ENCODE measurements around the gene DLG2. TPM values are rescaled to one million over a fixed set of nuclear protein-coding genes. Genes with fewer than 3 reads are reported as not detected.

The DLG2 gene
- total RNA-seq, 1 donor from 2014 or later, result 2.1 TPM

DNA sequence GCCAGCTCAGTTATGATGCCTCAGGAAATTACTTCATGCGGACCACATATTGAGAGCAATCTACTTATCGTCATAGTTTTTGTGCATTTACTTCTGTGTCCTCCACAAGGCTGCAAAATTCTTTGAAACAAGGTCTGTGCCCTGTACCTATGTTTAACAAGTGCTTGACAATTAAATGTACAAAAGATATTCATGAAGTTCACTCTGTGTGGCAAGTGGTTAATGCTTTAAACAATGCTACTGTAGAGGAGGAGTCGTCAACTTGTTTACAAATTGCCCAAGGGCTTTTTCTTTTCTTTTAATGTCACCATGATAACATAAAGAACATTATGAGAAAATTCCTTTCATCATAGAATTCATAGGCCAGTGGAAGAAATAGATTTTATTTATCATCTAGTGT, 1469.5 kb downstream of the DLG2 start:
- H3K4me1 Mint-ChIP-seq (ENCODE audit: low read depth), result no peaks in the 10 kb centered on the region
- H3K4me3 Mint-ChIP-seq, result no peak overlapping the region
- H3K27me3 Mint-ChIP-seq (ENCODE audit: insufficient read depth), result no peaks in the 10 kb centered on the region
- intact Hi-C loops (cut with micrococcal nuclease), result no loop called here
- H3K27ac Mint-ChIP-seq, result no peak overlapping the region
- DNase-seq (ENCODE audit: low spot score), result no peak
- no peaks in the 10 kb centered on the region for H3K36me3 Mint-ChIP-seq (ENCODE audit: low read depth)
- peaks cover 4% of the 10 kb centered on the region for H3K9me3 Mint-ChIP-seq

DNA sequence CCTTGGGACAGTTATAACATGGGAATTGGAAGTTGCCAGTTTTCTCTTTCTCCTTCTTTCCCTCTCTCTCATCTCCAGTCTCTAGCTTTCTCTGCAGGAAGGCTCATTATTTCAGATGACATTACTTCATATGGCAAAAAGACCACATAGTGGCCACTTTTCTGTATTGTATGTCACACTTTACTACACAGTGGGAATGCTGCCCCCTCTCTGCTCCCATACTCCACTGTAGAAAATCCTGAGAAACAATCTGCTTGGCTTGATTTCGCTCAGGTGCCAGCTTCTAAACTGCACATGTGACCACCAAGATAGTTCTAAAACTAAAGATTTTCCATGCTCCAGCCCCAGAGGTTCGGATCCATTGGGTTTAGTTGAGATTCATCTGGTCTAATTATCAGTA, 1480.3 kb downstream of the DLG2 start:
- intact Hi-C loops (cut with micrococcal nuclease), result no loop called here
- H3K27me3 Mint-ChIP-seq (ENCODE audit: insufficient read depth), result no peaks in the 10 kb centered on the region
- peaks cover 6% of the 10 kb centered on the region for H3K9me3 Mint-ChIP-seq
- H3K4me1 Mint-ChIP-seq (ENCODE audit: low read depth), result no peaks in the 10 kb centered on the region
- no peak for DNase-seq (ENCODE audit: low spot score)
- H3K4me3 Mint-ChIP-seq, result no peak overlapping the region
- H3K36me3 Mint-ChIP-seq (ENCODE audit: low read depth), result no peaks in the 10 kb centered on the region
- no peak overlapping the region for H3K27ac Mint-ChIP-seq

DNA sequence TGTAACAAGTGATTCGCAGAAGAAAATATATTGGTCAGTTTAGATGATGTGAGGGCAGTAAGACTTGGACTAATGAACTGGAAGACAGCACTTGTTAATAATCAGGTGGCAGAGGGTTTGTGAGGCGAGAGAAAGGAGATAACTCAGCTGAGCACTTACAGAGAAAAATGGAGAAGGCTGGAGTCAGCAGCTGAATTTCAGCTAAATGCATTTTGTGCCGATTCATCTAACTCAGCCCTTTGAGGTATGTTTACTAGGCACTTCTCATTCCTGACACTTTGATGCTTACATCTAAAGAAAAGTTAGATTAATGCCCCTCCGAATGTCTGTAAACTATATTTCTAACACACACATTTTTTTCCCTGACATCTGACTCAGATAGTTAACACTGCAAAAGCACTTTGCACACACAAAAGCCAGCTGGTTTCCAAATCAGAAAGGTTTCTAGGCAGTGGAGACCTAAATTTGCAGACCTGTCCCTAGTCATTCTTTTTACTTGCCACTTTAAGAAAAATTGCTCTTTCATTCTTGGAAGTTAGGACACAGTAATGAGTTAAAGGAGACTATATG, 1481.4 kb downstream of the DLG2 start:
- Mint-ChIP-seq H3K27me3 (ENCODE audit: insufficient read depth) (no peaks in the 10 kb centered on the region), H3K27ac (no peak overlapping the region), H3K4me1 (ENCODE audit: low read depth) (no peaks in the 10 kb centered on the region), H3K9me3 (peaks cover 6% of the 10 kb centered on the region), H3K36me3 (ENCODE audit: low read depth) (no peaks in the 10 kb centered on the region), H3K4me3 (no peak overlapping the region)
- DNase-seq (ENCODE audit: low spot score), result no peak
- intact Hi-C loops (cut with micrococcal nuclease), result no loop called here

DNA sequence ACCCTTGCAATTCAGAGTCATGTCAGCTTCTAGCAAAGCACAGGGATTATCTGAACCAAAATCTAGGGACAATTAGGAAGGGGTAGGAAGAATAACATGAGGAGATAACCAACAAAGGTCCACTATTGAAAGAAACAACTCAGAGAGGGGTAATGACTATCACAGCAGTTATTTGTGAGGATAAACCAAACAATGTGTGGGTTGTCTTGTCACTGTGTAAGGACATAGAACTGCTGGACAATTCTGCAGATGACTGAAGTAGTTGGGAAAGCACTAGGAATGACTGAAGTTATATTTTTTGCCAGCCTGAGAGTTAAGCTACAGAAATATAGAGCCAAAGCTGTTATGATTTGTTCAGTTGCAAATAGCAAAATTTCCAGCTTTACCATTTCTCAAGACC, 1482.6 kb downstream of the DLG2 start:
- intact Hi-C loops (cut with micrococcal nuclease), result no loop called here
- H3K4me3 Mint-ChIP-seq, result no peak overlapping the region
- H3K27ac Mint-ChIP-seq, result no peak overlapping the region
- H3K4me1 Mint-ChIP-seq (ENCODE audit: low read depth), result no peaks in the 10 kb centered on the region
- no peaks in the 10 kb centered on the region for H3K27me3 Mint-ChIP-seq (ENCODE audit: insufficient read depth)
- no peak for DNase-seq (ENCODE audit: low spot score)
- H3K9me3 Mint-ChIP-seq, result peaks cover 6% of the 10 kb centered on the region
- H3K36me3 Mint-ChIP-seq (ENCODE audit: low read depth), result no peaks in the 10 kb centered on the region

DNA sequence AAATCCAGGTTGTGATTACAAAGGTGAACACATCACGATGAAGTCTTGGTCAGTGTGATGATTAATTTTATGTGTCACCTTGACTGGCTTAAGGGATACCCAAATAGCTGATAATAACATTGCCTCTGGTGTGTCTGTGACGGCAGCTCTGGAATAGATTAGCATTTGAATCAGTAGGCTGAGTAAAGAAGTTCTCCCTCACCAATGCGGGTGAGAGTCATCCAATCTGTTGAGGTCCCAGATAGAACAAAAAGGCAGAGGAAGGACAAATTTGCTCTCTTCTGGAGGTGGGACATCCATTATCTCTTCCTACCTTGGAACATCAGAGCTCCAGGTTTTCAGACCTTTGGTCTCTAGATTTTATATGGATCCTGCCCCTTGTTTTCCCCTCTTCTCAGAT, 1484.7 kb downstream of the DLG2 start:
- intact Hi-C loops (cut with micrococcal nuclease), result no loop called here
- H3K9me3 Mint-ChIP-seq, result peaks cover 12% of the 10 kb centered on the region
- DNase-seq (ENCODE audit: low spot score), result no peak
- H3K36me3 Mint-ChIP-seq (ENCODE audit: low read depth), result no peaks in the 10 kb centered on the region
- H3K4me1 Mint-ChIP-seq (ENCODE audit: low read depth), result no peaks in the 10 kb centered on the region
- no peak overlapping the region for H3K27ac Mint-ChIP-seq
- H3K4me3 Mint-ChIP-seq, result no peak overlapping the region
- H3K27me3 Mint-ChIP-seq (ENCODE audit: insufficient read depth), result no peaks in the 10 kb centered on the region

DNA sequence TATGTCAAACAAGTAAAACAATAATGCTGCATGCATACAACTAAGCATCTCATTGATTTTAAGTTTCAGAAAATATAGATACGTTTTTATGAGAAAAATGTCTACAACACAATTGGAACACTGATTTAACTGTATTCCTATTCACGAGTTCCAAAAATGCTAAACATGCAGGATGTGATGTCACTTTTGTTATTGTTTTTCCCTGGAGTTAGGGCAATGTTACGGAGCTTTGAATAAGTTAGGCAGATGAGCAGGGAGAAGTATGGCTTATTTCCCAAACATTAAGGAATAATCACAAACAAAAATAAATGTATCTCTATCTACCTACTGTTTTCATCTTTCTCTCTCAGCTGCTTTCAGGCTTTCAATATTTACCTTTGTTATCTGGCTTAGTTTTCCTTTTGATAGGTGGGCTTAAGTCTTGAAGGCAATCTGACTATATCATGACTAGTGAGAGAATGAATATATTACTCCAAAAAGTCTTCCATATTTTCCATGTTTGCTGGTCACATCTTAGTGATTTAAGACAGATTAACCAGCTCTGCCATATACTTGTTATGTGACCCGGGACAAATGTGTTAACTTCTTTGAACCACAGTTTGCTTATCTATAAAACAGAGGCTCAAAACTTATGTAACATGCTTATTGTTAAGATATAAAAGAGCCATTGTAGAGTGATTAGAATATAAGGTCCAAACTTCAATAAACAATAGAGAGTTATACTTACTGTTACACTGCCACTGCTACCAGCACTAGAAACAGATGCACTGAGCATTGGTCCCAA, 1486.6 kb downstream of the DLG2 start:
- Mint-ChIP-seq H3K36me3 (ENCODE audit: low read depth) (no peaks in the 10 kb centered on the region), H3K4me1 (ENCODE audit: low read depth) (no peaks in the 10 kb centered on the region), H3K27ac (no peak overlapping the region), H3K9me3 (peaks cover 16% of the 10 kb centered on the region), H3K27me3 (ENCODE audit: insufficient read depth) (no peaks in the 10 kb centered on the region), H3K4me3 (no peak overlapping the region)
- no peak for DNase-seq (ENCODE audit: low spot score)
- intact Hi-C loops (cut with micrococcal nuclease), result no loop called here

DNA sequence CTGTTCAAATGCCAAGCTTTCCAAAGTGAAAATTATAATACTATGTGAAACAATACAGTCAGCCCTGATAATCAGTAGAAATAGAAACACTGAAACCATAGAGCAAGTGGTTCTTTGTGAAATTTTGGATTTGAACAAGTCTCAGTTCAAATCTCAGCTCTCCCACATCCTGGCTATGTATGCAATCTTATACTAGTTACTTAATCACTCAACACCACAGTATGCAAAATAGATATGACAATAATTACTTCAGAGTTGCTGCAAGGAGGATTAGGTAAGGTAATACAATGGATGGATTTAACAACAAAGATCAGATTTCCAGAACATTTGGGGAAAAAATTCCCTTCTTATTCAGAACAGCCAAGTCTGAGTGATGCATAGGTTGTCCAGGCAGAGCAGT, 1489.2 kb downstream of the DLG2 start:
- Mint-ChIP-seq H3K27me3 (ENCODE audit: insufficient read depth) (no peaks in the 10 kb centered on the region), H3K4me1 (ENCODE audit: low read depth) (no peaks in the 10 kb centered on the region), H3K4me3 (no peak overlapping the region), H3K9me3 (peaks cover 18% of the 10 kb centered on the region), H3K36me3 (ENCODE audit: low read depth) (no peaks in the 10 kb centered on the region), H3K27ac (no peak overlapping the region)
- no peak for DNase-seq (ENCODE audit: low spot score)
- intact Hi-C loops (cut with micrococcal nuclease), result no loop called here

DNA sequence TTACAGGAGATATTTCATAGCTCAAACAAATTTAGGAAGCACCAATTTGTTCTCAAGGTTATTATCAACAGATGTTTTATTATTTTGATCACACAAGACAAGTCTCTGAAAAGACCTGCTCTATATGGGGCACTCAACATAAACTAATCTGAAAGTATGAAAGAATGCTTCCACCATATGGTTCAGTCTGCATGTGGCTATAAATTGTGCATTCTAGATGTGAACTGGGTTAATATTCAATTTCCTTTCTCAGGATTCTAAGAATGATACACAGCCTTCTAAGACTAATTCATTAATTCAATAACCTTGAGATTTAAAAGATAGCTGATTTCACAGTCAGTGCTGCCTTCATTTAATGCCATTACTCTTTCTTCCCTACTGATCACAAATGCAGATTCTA, 1489.6 kb downstream of the DLG2 start:
- Mint-ChIP-seq H3K36me3 (ENCODE audit: low read depth) (no peaks in the 10 kb centered on the region), H3K27ac (no peak overlapping the region), H3K4me1 (ENCODE audit: low read depth) (no peaks in the 10 kb centered on the region), H3K4me3 (no peak overlapping the region), H3K9me3 (peaks cover 14% of the 10 kb centered on the region), H3K27me3 (ENCODE audit: insufficient read depth) (no peaks in the 10 kb centered on the region)
- no peak for DNase-seq (ENCODE audit: low spot score)
- intact Hi-C loops (cut with micrococcal nuclease), result no loop called here

DNA sequence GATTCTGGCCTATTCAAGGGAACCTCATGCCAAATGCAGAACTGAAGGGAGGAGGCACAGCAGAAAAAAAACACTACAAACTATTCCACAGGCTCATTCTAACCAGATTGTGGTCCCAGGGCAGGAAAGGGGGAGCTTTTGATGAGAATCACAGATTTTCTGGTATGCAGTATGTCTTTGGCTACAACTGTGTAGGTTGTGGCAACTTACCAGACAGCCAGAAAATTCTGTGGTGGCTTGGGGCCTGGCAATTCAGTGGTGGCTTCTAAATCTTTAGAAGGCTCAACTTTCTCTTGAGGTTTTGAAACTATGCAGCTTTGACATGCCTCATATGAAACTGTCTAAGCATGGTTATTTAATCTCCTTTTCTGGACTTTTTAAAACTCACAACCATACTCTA, 1490.2 kb downstream of the DLG2 start:
- intact Hi-C loops (cut with micrococcal nuclease), result no loop called here
- Mint-ChIP-seq H3K9me3 (peaks cover 14% of the 10 kb centered on the region), H3K36me3 (ENCODE audit: low read depth) (no peaks in the 10 kb centered on the region), H3K4me1 (ENCODE audit: low read depth) (no peaks in the 10 kb centered on the region), H3K4me3 (no peak overlapping the region), H3K27ac (no peak overlapping the region), H3K27me3 (ENCODE audit: insufficient read depth) (no peaks in the 10 kb centered on the region)
- no peak for DNase-seq (ENCODE audit: low spot score)

DNA sequence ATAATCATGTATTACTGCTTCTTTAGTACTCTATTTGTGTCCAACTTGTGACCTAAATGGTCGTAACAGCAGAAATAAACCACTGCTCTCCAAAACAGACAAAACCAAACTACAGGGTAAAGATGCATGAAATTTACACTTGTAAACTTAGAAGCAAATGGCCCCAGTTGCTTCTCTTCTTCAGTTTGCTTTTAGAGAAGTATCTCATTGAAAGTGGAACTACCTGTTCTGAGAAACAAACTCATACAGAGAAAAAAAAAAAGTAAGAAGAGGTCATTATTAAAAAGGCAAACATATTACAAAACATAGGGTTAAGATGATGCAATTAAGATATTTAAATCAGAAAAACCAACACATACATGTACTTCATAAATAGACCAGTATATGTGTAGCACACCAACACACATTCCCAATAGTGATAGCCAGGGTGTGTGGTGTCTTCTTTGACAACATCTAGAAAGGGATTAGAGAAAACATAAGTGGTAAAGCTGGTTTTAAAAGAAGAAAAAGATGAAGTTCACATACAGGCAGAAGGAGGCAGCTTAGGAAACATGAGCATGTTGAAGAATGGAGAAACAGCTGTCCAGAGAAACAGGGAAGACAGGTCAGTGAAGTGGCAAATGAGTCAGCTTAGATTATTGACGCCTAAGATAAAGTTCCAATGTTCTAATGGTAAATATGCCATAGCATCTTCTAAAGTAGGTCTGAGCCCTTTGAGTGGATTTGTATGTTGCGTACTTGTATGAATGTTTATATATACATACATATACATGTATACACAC, 1496.3 kb downstream of the DLG2 start:
- intact Hi-C loops (cut with micrococcal nuclease), result no loop called here
- Mint-ChIP-seq H3K4me3 (no peak overlapping the region), H3K36me3 (ENCODE audit: low read depth) (no peaks in the 10 kb centered on the region)

DNA sequence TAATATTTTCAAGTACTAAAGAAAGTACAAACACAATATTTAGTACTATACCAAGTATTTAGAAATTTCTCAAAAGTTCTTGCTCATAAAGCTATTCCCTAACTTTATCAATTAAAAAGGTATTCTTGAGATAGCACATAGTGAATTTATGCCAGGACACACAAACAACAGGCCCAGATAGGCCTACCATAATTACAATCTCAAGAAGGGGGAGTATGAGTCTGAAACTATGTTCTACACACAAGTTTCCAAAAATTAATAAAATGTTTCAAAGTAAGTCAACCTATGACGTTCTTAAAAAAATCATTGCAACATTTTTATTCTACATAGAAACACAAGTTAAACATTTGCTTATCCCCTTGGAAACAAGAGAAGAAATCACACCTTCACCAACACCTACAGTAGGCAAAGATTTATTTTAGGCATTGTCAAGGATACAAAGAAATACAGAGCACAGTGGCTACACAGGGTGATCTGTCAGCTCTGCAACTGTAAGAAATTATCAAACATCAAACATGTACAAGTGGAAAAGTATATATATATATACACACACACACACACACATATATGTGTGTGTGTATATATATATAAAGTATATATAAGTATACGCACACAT, 1497.1 kb downstream of the DLG2 start:
- H3K4me3 Mint-ChIP-seq, result no peak overlapping the region
- intact Hi-C loops (cut with micrococcal nuclease), result no loop called here
- H3K27me3 Mint-ChIP-seq (ENCODE audit: insufficient read depth), result no peaks in the 10 kb centered on the region
- H3K36me3 Mint-ChIP-seq (ENCODE audit: low read depth), result no peaks in the 10 kb centered on the region
- no peak overlapping the region for H3K27ac Mint-ChIP-seq
- peaks cover 3% of the 10 kb centered on the region for H3K9me3 Mint-ChIP-seq
- H3K4me1 Mint-ChIP-seq (ENCODE audit: low read depth), result no peaks in the 10 kb centered on the region
- no peak for DNase-seq (ENCODE audit: low spot score)

More for the DNA sequence above, 1496.3 kb downstream of the DLG2 start:
- Mint-ChIP-seq H3K27ac (no peak overlapping the region), H3K4me1 (ENCODE audit: low read depth) (no peaks in the 10 kb centered on the region), H3K9me3 (peaks cover 9% of the 10 kb centered on the region), H3K27me3 (ENCODE audit: insufficient read depth) (no peaks in the 10 kb centered on the region)
- DNase-seq (ENCODE audit: low spot score), result no peak

DNA sequence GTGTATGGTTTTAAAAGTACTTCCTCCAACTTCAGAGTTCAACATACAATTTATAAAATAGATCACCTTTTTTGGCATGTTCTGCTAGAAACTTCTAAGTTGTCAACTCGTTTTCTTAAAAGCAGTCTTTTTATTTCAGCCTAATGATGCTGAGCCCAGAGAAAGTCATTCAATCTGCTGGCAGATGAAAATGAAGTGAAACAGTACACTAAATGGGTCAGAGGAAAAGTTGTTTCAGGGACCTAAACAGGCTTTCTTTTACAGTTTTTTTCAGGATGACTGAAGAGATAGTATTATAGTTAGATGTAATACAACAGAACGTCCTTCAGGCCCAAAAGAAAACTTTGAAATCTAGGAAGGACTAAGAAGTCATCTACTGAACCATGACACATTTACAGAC, 1498.3 kb downstream of the DLG2 start:
- Mint-ChIP-seq H3K36me3 (ENCODE audit: low read depth) (no peaks in the 10 kb centered on the region), H3K27me3 (ENCODE audit: insufficient read depth) (no peaks in the 10 kb centered on the region), H3K27ac (no peak overlapping the region), H3K4me1 (ENCODE audit: low read depth) (no peaks in the 10 kb centered on the region), H3K4me3 (no peak overlapping the region), H3K9me3 (peaks cover 8% of the 10 kb centered on the region)
- DNase-seq (ENCODE audit: low spot score), result no peak
- intact Hi-C loops (cut with micrococcal nuclease), result no loop called here

DNA sequence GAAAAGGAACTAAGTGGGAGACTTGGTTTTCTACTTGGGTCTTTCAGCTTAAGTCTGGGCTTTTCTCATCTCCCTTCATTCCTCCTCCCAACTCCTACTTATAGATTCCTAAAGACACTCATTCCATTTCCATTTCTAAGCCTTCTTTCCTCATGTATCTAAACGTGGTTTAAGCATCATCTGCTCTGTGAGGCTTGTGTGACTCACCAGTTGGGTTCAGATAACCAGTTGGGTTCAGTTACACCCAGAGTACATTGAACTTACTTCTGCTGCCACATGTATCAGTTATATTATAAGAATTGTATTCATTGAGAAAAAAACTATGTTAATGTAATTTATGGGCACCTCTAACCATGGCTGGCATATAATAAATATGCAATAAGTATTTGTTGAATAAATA, 1509.8 kb downstream of the DLG2 start:
- H3K27me3 Mint-ChIP-seq (ENCODE audit: insufficient read depth), result no peaks in the 10 kb centered on the region

More for the DNA sequence above, 1509.8 kb downstream of the DLG2 start:
- H3K4me1 Mint-ChIP-seq (ENCODE audit: low read depth), result no peaks in the 10 kb centered on the region
- no peak for DNase-seq (ENCODE audit: low spot score)
- peaks cover 15% of the 10 kb centered on the region for H3K9me3 Mint-ChIP-seq
- intact Hi-C loops (cut with micrococcal nuclease), result no loop called here
- no peak overlapping the region for H3K4me3 Mint-ChIP-seq
- no peaks in the 10 kb centered on the region for H3K36me3 Mint-ChIP-seq (ENCODE audit: low read depth)
- no peak overlapping the region for H3K27ac Mint-ChIP-seq
